IPS DF 19.7 (cell line): ENCODE data around the gene USP43.

ENCODE experiments used
- DNase-seq: peaks from one replicate; pipeline ENCODE4 v3.0.0-alpha.2; 2013; ENCODE audit warnings: low read depth, low spot score

The USP43 gene

DNA sequence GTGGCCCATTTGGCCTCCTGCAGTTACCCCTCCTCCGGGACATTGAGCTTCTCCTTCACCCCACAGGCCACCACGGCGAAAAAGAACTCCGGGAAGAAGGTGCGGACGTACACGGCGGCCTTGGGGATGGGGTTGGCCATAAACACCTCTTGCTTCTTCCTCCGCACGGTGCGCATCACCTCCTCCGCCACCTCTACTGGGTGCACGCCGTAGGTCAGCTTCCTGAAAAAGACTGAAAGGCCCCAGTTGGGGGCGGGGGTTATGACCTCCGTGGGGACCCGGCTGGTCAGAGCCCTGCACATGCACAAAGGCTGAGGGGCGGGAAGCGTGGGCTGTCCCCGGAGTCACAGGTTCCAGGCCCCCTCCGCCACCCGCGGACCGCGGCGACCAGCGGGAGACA is 126.1 kb downstream of the USP43 start:
- no peak for DNase-seq

GRCh38 chr17:9772658-9773057 is 127.3 kb downstream of the USP43 start:
- no peak for DNase-seq

DNA sequence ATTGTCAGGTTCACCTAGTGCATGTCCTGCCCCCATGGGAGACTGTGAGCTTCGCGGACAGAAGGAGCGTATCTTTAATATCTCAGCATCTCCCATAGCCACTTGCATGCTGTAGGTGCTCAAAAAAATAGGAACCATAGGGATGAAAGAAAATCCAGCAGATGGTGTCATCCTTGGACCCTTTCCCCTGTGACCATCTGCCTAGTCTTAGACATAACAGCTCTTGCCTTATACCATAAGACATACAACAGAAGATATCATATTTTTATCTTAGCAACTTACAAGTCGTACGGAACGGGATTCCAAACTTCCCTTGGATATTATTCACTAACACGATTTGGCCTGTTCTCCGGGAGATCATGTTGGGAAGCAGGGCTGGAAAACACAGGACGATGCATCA is 131.6 kb downstream of the USP43 start:
- DNase-seq = no peak
